ENCODE measurements around the gene DERL3. TPM values are rescaled to one million over a fixed set of nuclear protein-coding genes. Genes with fewer than 3 reads are reported as not detected.
A peak's percentile ranks its signal among the peaks of the same experiment; 100 is the strongest.

DERL3 gene
- total RNA-seq, 1 experiment from 2014 or later: 9.8 TPM

GRCh38 chr22:23857606-23858483, 19.0 kb upstream of the DERL3 start, which contains the start of gene SLC2A11:
TSS of gene SLC2A11 (plus strand) at chr22:23857875. CDS start at chr22:23858000, 125 bp downstream.
- Mint-ChIP-seq H3K4me1 (peaks cover 20 to 21% of the 10 kb centered on the region in 2 experiments), H3K27me3 (ENCODE audit: low read depth) (no peaks in the 10 kb centered on the region), H3K27ac (peak within 1 kb of the TSS; percentile 92 to 97 (median 97); a peak in 6 of 7 replicates), H3K4me3 (peak within 1 kb of the TSS; percentile 83), H3K9me3 (no peaks in the 10 kb centered on the region; a peak in 1 of 5 replicates), H3K36me3 (ENCODE audit: insufficient read depth in 1 of 3, low read depth in 3 of 3) (peaks cover under 1 to 3% (median 2%) of the 10 kb centered on the region in 3 experiments; a peak in 2 of 7 replicates)
- Histone ChIP-seq H2AK5ac (ENCODE audit: insufficient read length, low read length) (no peak within 1 kb of the TSS), H3K9ac (ENCODE audit: extremely low read depth, insufficient read length, low read length) (peak within 1 kb of the TSS; percentile 49), H2BK120ac (ENCODE audit: low read depth, low read length, poor library complexity, severe bottlenecking) (no peak within 1 kb of the TSS), H3K27me3 (ENCODE audit: insufficient read depth, low read length) (no peaks in the 10 kb centered on the region), H3K23me2 (ENCODE audit: insufficient read length, low read depth, low read length, poor library complexity, severe bottlenecking) (peaks cover 14% of the 10 kb centered on the region), H3K27ac (ENCODE audit: insufficient read length, low read depth, low read length) (no peak within 1 kb of the TSS), H3K18ac (ENCODE audit: insufficient read length, low read depth, low read length) (peak within 1 kb of the TSS; percentile 24), H2AFZ (ENCODE audit: low read length) (no peak within 1 kb of the TSS), H3K4me1 (ENCODE audit: insufficient read depth, low read length) (0 out of 2 replicates have a peak, but pooled peaks cover 2% of the 10 kb centered on the region), H2BK5ac (ENCODE audit: insufficient read length, low read length) (no peak within 1 kb of the TSS), H4K5ac (ENCODE audit: insufficient read length, low read depth, low read length) (no peak within 1 kb of the TSS), H3K79me1 (ENCODE audit: insufficient read depth, low read depth, low read length, poor library complexity, severe bottlenecking) (no peaks in the 10 kb centered on the region), H3K4me2 (ENCODE audit: insufficient read depth, insufficient read length, low read length) (peak within 1 kb of the TSS; percentile 91), H2BK12ac (ENCODE audit: insufficient read length, low read depth, low read length) (no peak within 1 kb of the TSS), H4K91ac (ENCODE audit: insufficient read length, low read depth, low read length) (no peak within 1 kb of the TSS), H4K8ac (replicated peaks; ENCODE audit: insufficient read length, low read depth, low read length) (no peak within 1 kb of the TSS), H3K23ac (ENCODE audit: insufficient read length, low read depth, low read length) (no peak within 1 kb of the TSS), H2BK15ac (ENCODE audit: low read depth, low read length) (no peak within 1 kb of the TSS), H2BK20ac (ENCODE audit: low read depth, low read length, poor library complexity, severe bottlenecking) (no peak within 1 kb of the TSS), H3K14ac (ENCODE audit: insufficient read depth, low read length) (peak within 1 kb of the TSS; percentile 28), H3K9me3 (ENCODE audit: control insufficient read depth, low read depth, low read length) (no peaks in the 10 kb centered on the region), H3T11ph (ENCODE audit: low read length) (no peak within 1 kb of the TSS), H3K4ac (ENCODE audit: low read depth, low read length) (no peak within 1 kb of the TSS), H4K20me1 (ENCODE audit: control insufficient read depth, insufficient read depth, insufficient read length) (no peaks in the 10 kb centered on the region), H3K79me2 (ENCODE audit: insufficient read depth, low read length) (no peaks in the 10 kb centered on the region), H3K56ac (ENCODE audit: insufficient read length, low read depth, low read length) (no peak within 1 kb of the TSS)
- WGBS (ENCODE audit: extremely low coverage, insufficient read length, low lambda C conversion rate): no CpG with 5 or more reads among the region's 60 CpGs
- TF ChIP-seq CTCF (conservative IDR thresholded peaks at IDR 0.05): peak; percentile 32; the same call in 2 of the 3 replicates
- DNase-seq: peak; percentile 98
